Cardiac muscle cell (in vitro differentiated cells and primary cell): ENCODE data around the gene TRAPPC6A. TPM values are rescaled to one million over a fixed set of nuclear protein-coding genes. Genes with fewer than 3 reads are reported as not detected.

Experiments used
- DNase-seq, 2 donors: peaks; one replicate each; pipeline versions ENCODE4 v3.0.0 to v3.0.0-alpha.2; 2010 to 2017; ENCODE audit warnings: low read depth in 1 of 2, low spot score in 1 of 2
- H3K27ac ChIP-seq: fragments of 200-600 bp; sonication (generic); 2 replicates; pipeline ENCODE4 v1.5.1; 2016
- H3K27me3 ChIP-seq: fragments of 200-600 bp; sonication (generic); 2 replicates; pipeline ENCODE4 v1.6.0; 2016; ENCODE audit warnings: control low read depth
- H3K36me3 ChIP-seq: fragments of 200-600 bp; sonication (generic); 2 replicates; pipeline ENCODE4 v1.5.1; 2016; ENCODE audit warnings: control low read depth
- H3K4me1 ChIP-seq: fragments of 200-600 bp; sonication (generic); 2 replicates; pipeline ENCODE4 v1.8.1; 2017; ENCODE audit warnings: low read depth, mild to moderate bottlenecking, mixed run types
- H3K4me3 ChIP-seq: fragments of 200-600 bp; sonication (generic); 2 replicates; pipeline ENCODE4 v1.5.1; 2016; ENCODE audit warnings: mild to moderate bottlenecking
- H3K9me3 ChIP-seq: fragments of 200-600 bp; sonication (generic); 2 replicates; pipeline ENCODE4 v1.5.1; 2017; ENCODE audit warnings: low read depth, mild to moderate bottlenecking, control low read depth
- polyA plus RNA-seq: library from polyadenylated mRNA; unstranded; fragments of >200 nt; fragmentation: Nextera tagmentation; extraction: Ambion mirVana; gene quantifications from 2 replicates; pipeline ENCODE4 v1.2.1, GENCODE V29; 2016
- total RNA-seq: library from RNA; depleted of rRNA; stranded (reverse); fragments of >200 nt; gene quantifications from 2 replicates; pipeline ENCODE4 v1.2.3, GENCODE V29; 2016
- TF ChIP-seq, protein P1 (sequence below): IDR thresholded peaks from 2 replicates; pipeline ENCODE4 v1.5.1; 2012; ENCODE audit warnings: low read depth, mild to moderate bottlenecking, low read length

TRAPPC6A gene, protein sequence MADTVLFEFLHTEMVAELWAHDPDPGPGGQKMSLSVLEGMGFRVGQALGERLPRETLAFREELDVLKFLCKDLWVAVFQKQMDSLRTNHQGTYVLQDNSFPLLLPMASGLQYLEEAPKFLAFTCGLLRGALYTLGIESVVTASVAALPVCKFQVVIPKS
- total RNA-seq, result 67.4 and 123 TPM in 2 replicates
- 155 and 227 TPM in 2 replicates for polyA plus RNA-seq

DNA sequence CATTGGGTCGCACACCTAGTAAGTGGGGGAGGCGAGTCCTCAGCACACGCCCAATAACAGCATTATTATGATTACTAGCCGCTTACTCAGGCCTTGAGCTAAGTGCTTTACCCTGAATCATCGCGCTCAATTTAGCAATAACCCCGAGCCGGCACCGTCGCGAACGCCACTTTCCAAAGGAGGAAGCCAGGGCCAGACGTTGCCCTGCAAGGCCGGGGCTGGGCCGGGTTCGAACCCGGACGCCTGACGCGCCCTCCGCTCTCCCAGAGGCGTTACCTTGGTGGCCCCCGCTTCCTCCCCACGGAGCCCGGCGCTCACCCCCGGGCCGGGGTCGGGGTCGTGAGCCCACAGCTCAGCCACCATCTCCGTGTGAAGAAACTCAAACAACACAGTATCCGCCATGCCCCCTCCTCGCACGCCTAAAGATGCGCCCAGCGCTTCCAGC, at the start of gene TRAPPC6A:
Gene TRAPPC6A, minus strand, starts transcription at position 421 of the 445 bp plus-strand sequence. Its CDS starts 19 bp downstream, at position 402.
- Histone ChIP-seq H3K27ac (peak within 1 kb of the TSS; percentile 91), H3K36me3 (no peaks in the 10 kb centered on the region), H3K9me3 (no peaks in the 10 kb centered on the region), H3K27me3 (no peaks in the 10 kb centered on the region), H3K4me1 (peaks cover 4% of the 10 kb centered on the region), H3K4me3 (peak within 1 kb of the TSS; percentile 88)
- TF ChIP-seq, protein P1, sequence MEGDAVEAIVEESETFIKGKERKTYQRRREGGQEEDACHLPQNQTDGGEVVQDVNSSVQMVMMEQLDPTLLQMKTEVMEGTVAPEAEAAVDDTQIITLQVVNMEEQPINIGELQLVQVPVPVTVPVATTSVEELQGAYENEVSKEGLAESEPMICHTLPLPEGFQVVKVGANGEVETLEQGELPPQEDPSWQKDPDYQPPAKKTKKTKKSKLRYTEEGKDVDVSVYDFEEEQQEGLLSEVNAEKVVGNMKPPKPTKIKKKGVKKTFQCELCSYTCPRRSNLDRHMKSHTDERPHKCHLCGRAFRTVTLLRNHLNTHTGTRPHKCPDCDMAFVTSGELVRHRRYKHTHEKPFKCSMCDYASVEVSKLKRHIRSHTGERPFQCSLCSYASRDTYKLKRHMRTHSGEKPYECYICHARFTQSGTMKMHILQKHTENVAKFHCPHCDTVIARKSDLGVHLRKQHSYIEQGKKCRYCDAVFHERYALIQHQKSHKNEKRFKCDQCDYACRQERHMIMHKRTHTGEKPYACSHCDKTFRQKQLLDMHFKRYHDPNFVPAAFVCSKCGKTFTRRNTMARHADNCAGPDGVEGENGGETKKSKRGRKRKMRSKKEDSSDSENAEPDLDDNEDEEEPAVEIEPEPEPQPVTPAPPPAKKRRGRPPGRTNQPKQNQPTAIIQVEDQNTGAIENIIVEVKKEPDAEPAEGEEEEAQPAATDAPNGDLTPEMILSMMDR, result no peak
- DNase-seq, result no peak

DNA sequence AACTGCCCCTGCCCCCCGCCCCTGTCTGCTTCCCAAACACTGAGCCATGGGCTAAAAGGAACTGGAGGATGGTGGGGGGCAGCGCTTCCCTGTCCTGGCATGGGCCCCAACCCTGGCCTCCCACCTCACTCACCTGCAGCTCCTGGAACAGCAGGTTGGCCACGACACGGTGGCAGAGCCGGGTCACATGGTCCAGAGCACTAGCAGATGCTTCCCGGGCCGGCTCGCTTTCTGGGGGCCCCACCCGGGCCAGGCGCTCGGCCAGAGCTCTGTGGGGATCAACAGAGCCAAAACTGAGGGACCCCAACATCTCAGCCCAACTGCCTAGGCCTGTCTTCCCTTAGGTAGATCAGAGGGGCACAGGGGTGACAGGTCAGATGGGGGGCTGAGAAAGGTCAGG, 46.6 kb upstream of the TRAPPC6A start:
- Histone ChIP-seq H3K36me3 (no peaks in the 10 kb centered on the region), H3K4me1 (no peaks in the 10 kb centered on the region), H3K9me3 (no peaks in the 10 kb centered on the region), H3K27me3 (peaks cover 20% of the 10 kb centered on the region), H3K27ac (no peak overlapping the region), H3K4me3 (no peak overlapping the region)
- TF ChIP-seq, protein P1, result no peak
- DNase-seq, result no peak

DNA sequence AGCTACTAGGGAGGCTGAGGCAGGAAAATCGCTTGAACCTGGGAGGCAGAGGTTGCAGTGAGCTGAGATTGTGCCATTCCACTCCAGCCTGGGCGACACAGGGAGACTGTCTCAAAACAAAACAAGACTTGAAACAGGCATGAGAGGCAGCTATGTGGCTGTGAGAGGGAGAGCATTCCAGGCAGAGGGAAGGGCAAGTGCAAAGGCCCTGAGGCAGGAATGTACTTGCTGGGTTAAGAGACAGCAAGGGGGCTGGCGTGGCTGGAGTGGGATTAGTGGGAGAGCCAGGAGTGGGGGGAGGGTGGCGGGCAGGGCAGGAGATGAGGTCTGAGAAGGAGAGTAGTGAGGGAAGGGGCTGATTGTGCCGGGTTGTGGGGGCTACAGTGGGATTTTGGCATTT, 45.8 kb upstream of the TRAPPC6A start:
- TF ChIP-seq, protein P1, result no peak
- Histone ChIP-seq H3K4me3 (no peak overlapping the region), H3K27ac (no peak overlapping the region), H3K9me3 (no peaks in the 10 kb centered on the region), H3K4me1 (no peaks in the 10 kb centered on the region), H3K27me3 (peaks cover 27% of the 10 kb centered on the region), H3K36me3 (no peaks in the 10 kb centered on the region)
- DNase-seq, result no peak

DNA sequence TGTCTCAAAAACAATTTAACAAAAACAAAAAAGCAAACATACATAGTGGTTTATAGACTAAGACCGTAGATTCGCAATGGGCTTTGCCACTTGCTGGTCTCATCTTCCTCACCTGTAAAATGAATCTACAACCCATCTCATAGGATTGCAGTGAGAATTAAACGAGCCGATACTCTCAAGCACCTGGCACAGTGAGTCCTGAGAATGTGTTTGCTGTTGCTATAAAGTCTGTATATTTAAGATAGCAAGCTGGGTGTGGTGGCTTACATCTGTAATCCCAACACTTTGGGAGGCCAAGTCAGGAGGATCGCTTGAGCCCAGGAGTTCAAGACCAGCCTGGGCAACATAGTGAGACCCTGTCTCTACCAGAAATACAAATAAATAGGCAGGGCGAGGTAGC, 44.7 kb upstream of the TRAPPC6A start:
- TF ChIP-seq, protein P1, result no peak
- H3K9me3 ChIP-seq, result no peaks in the 10 kb centered on the region
- H3K4me3 ChIP-seq, result no peak overlapping the region
- H3K27me3 ChIP-seq, result peaks cover 38% of the 10 kb centered on the region
- no peak for DNase-seq
- H3K27ac ChIP-seq, result no peak overlapping the region
- H3K4me1 ChIP-seq, result no peaks in the 10 kb centered on the region
- no peaks in the 10 kb centered on the region for H3K36me3 ChIP-seq

DNA sequence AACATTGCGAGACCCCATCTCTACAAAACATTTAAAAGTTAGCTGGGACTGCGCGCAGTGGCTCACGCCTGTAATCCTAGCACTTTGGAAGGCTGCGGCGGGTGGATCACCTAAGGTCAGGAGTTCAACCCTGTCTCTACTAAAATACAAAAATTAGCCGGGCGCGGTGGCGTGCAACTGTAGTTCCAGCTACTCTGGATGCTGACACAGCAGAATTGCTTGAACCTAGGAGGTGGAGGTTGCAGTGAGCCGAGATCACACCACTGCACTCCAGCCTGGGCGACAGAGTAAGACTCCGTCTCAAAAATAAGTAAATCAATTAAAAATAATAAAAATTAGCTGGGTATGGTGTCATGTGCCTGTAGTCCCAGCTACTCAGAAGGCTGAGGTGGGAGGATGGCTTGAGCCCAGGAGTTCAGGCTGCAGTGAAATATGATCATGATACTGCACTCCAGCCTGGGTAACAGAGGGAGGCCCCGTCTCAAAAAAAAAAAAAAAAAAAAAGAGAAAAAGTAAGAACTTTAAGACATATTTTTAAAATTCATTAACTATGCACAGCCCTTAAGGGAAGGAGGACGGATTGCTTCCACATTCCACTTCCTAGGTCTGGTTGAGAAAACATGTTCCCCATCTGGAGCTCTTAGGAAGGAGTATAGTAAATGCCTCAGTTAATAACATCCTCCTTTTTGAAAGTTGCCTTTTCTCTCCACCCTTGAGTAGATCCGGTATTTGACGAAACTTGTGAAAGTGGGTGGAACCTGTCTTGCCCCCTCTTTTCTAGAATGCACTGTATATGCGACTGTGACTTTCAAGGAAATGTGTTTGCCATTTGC, 41.1 kb upstream of the TRAPPC6A start:
- H3K27me3 ChIP-seq, result peaks cover 74% of the 10 kb centered on the region
- H3K4me3 ChIP-seq, result no peak overlapping the region
- H3K9me3 ChIP-seq, result no peaks in the 10 kb centered on the region
- TF ChIP-seq, protein P1, result no peak
- no peaks in the 10 kb centered on the region for H3K36me3 ChIP-seq
- DNase-seq, result no peak
- H3K4me1 ChIP-seq, result no peaks in the 10 kb centered on the region
- H3K27ac ChIP-seq, result no peak overlapping the region
